AG08395 (cell line): ENCODE measurements around the gene DOCK4.
A peak's percentile ranks its signal among the peaks of the same experiment; 100 is the strongest.

Experiments used
- DNase-seq: peaks from one replicate; pipeline ENCODE4 v3.0.0; 2012; ENCODE audit warnings: mixed read lengths, low spot score

The DOCK4 gene

DNA sequence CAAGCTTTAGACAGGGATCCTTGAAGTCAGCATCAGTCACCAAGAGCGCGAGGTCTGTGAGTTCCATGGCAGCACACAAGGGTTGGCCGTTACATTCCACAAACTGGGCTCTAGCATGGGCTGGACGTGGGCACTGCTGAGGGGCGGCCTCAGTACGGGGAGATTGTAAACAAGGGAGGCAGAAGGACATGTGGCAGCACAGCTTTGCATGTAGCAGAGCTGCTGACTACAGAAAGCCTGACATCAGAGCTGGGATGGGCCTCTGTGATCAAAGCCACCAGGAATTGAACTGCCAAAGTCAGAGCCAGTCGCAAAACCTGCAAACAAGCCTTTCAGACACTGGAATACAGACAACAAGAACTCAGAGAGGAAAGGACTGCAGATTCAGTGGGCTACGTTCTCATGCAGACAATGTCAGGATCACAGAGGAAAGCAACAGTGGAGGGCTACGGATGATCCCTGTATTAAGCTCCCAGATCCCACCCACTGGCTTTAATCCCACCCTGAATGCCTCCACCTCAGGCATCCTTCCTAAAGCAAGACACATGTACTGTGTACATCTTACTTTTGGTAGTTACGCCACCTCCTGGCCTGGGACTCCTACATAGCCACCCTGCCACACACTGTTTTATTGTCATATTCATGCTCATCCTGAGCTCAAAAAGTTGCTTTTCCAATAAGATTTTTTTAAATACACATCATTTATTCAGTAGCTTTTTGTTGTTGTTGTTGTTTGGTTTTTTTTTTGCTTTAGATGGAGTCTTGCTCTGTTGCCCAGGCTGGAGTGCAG is 352.8 kb downstream of the DOCK4 start:
- peak; percentile 37 for DNase-seq

DNA sequence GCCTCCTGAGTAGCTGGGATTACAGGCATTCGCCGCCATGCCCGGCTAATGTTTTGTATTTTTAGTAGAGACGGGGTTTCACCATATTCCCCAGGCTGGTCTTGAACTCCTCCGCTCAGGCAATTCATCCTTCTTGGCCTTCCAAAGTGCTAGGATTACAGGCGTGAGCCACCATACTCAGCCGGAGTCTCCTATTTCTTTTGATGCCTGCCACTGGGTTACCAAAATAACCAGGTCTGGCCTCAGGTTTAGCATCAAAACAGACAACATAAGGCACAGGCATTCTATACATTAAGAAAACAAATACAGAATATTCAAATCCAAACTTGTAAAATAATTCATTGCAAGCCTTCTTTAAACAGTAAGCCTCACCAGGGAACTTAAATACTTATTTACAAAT is 354.1 kb downstream of the DOCK4 start:
- no peak for DNase-seq

DNA sequence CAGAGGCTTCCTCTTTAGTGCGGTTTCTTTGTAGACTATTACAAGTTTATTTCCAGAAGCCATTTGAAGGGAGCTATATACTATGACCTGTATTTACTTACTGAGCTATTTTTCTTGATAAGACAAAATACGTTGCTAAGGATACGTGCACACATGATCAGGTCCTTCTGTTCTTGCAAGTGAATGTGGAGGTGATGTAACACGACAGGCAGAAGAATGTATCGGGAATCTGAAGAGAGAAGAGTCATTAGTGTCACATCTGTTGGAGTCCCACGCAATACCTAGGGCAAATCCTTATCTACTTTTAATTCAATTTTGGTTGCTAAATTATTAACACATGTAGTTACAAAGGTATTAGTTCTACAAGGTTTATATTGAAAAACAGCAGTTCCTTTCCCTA is 359.3 kb downstream of the DOCK4 start:
- no peak for DNase-seq

DNA sequence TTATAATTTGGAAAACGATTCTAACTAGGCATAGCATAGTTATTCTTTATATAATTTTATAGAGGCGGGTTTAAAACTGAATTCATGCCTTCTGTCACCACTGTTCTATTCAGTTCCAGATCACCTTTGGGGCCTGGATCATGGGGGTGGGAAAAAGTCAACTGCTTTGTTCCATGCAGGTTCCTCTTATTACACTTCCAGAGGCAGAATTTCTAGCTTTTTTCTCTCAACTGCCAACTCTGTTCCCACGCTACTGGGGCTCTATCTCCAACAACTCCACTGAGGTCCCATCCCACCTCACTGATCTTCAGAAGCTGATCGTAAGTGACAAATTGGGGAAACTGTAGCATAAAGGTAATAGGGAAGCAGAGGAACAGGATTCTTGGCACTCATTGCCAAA is 360.3 kb downstream of the DOCK4 start:
- no peak for DNase-seq

DNA sequence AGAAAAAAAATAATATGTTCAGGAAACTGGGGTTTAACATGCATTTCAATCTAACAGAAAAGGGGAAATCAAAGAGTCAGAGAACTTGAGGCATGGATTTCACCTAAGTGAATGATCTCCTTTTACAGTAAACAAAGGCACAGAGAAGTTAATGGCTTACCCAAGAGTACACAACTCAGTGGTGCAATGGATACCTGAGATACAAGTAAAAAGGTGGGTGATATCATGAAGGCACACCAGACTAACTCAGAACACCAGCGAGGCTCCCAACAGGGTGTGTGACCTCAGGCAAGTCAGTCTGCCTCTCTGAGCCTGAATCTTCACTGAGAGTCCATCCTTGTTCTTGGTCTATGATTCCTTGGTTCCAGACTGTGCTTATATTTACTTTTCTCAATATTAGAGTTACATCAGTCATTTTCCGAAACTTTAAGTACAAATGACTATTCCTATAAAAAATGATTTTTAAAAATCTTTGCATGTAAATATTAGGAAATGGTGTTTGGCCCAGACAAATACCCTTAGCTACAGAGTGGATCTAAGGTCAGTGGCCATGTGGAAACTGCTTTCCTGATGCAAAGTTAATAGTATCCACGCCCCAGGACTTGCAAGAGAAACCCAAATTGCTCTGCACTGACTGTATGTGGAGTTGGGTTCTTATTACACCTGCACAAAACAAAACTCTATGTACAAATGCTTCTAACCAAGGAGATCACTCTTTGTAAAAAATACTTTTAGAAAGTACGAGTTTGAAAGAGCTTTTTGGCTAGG is 361.1 kb downstream of the DOCK4 start:
- no peak for DNase-seq

DNA sequence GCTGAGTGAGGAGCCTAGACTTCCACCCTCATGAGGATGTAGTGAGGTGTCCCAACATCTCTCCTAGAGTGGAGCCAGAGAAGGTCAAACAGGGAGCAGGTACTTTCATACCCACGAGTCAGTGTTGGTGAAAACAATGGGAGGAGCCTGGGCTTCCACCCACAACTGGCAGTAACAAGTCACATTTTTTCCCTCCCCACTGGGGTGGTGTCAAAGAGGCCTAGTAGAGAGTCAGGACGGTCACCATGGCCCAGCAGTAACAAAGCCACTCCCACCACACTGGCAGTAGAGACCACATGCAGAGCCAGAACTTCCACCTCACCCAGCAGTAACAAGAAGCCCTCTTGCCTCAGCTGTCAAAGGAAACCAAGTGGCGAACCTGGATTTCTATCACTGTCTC is 363.7 kb downstream of the DOCK4 start:
- DNase-seq: no peak

DNA sequence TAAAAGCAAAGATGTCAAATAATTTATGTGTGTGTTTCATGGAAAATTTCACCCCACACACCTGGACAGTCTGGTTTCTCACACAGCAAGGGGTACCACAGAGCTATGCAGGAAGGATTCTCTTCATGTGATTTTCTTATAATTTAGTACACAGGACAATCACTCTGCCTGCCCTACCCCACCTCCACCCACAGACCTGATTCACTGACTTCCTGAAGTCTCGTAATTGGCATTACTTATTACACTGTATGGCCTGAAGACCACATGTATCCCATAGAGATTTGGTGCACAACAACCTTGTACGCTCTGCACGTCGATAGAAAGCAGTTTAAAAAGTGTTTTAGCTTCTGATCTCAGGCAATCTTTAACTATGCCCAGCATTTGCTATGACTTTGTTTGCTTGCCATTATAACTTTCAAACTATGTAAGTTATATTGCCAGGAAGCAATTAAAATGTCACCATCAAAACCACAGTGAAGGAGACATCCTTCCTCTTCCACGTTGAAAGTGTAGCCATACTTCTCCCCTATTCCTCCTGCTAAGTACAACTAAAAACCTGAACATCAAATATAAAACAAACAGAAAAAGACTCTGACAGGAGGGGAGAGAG is 364.5 kb downstream of the DOCK4 start:
- DNase-seq: peak; percentile 30

DNA sequence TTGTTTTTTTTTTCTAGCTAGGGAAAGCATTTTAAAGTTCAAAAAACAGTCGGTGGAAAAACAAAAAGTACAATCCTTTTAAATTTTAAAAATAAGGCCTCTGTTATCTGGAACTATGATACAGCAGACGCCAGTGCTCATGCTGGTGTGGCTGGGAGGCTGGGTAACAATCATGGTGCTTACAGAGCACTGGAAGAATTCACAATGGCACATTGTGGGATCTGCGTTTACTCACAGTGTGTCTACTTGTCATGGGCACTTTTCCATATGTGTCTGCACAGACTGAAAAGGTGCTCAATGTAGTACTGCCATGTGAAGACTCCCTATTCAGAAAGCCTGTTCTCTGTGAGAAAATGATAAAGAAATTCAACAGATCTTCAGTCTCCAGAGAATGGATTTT is 365.7 kb downstream of the DOCK4 start:
- DNase-seq: no peak

DNA sequence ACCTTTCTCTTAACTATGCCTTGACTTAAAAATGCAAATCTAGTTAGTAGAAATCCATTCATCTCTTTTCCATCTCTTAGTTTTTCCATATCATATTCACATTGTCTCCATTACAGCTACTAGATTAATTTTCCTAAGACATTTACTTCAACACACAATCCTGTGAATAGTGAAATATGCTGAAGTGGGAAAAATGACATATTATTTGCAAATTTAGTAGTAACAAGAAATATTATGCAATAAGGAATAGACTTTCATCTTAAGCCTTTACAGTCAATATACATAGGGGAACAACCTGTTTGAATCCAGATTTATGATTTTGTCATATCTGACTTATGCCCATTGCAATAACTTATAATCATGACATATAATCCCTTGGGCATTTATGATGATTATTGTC is 366.9 kb downstream of the DOCK4 start:
- DNase-seq: no peak

DNA sequence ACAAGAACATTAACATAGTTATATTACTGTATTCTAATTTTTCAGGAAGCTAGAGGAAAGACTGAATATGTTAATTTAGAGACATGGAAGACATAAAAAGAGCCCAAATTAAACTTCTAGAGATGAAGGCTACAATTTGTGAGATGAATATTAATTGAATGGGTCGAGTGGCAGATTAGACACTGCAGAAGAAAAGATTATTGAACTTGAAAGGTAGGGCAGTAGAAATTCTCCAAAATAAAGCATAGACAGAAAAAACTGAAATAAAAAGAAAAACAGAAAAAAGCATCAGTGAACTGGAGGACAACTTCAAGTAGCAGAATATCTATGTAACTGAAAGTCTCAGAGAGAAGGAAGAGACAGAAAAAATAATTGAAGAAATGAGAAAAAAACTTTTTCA is 369.6 kb downstream of the DOCK4 start:
- no peak for DNase-seq

DNA sequence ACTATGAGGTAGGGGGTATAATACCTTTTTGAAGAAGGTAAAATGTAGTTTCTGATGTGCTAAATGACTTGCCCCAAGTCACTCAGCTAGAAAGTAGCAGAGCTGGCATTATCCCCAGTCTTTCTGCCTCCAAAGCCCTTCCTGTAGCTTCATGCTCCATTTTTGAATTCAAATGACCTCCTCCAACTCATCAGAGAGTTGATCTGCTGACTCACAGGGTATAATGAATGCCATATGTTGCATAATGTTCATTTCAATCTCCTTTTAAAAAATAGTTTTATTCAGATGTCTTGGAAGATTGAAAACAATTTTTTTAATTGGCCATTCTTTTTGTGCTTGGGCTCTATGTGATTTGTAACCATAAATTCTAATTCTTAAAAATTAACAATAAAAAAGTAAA is 371.1 kb downstream of the DOCK4 start:
- DNase-seq: peak; percentile 82

DNA sequence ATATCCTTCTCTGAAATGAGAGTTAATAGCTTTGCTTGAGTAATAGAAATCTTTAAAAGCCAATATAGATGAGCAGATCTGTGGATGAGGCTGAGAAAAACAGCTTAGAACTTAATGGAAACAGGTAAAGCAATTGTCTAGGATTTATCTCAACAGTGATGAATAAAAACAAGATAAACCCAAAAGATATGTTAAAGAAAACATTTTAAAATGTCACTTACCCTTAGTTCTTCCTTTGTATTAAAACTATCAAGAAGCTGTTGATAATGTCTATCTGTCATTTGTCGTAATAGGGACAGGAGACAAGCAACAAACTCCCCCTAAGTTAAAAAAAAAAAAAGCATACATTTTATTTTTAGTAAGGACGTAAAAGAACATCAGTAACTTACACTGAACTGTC is 371.8 kb downstream of the DOCK4 start:
- no peak for DNase-seq

DNA sequence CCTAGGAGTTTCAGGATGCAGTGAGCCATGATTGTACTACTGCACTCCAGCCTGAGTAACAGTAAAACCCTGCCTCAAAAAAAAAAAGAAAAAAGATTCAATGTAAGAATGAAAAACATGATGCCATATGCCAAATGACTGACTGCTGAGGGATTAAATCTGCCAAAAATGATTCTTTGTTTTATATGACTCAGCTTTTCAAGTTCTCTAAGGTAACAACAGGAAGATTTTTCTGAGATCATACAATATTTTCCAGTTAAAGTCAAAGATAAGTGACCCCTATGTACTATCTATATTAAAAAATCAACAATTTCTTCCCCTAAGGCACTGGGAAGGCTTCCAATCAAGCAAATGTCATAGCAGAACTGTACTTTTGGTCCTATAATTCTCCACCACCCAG is 372.7 kb downstream of the DOCK4 start:
- no peak for DNase-seq

DNA sequence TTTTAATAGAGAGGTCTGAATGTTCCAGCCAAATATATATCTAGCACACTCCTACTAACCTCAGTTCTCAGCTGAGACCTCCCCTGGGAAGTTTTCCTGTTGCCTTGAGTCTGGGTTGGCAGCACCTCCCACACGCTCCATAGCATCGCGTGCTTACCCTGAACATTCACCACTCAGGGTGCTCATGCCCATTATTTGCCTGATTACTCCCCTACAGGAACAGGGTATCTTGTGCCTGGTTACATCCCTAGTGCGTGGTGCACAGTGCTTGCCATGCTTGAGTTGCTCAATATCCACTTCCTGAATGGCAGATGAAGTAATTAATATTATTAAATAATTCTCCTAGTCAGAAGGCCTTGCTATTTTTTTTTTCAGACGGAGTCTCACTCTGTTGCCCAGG is 374.0 kb downstream of the DOCK4 start:
- DNase-seq: no peak

DNA sequence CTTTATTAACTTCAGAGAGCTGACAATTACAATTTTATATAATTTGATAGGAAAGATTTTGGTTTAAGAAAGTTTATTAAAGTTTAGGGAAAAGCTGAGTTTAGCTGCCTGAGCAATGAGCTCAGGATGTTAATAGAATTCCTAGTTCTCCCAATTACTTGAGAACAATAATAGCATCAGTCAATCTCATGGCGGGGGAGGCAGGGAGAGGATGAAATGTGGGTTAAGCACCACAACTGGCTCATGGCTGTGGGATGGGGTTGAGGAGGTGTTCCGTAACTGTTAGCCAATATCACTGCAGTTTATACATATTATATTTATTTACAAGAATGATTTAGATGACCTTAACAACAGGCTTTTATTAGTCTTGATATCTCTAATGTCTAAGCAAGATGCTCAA is 377.0 kb downstream of the DOCK4 start:
- no peak for DNase-seq

DNA sequence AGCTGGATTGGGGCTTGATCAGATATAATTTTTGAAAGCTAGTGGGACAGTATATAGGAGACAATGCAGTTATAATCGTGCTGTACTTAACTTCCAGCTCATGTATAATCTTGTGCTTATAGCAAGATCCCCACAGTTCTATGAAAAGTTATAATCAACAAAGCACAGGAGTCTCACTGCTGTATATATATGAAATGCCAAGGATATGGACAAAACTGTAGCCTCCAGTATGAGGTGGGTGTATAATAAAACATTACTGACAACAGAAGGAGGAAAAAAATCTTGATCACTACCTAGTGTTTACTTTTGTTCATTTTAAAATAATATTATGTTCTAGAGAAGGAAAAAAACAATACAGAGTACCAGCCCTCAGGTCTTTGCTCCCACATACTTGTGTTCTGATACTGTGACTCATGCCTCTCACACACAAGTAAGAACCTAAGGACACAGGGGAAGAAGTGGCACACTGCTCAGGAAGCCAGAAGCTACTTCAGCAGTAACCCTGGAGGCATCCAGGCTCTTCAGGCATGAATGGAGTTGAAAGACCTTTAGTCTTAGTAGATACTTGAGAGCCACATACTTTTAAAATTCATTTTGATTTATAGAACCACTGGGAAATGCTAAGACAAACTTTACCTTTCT is 378.2 kb downstream of the DOCK4 start:
- DNase-seq: peak; percentile 43

DNA sequence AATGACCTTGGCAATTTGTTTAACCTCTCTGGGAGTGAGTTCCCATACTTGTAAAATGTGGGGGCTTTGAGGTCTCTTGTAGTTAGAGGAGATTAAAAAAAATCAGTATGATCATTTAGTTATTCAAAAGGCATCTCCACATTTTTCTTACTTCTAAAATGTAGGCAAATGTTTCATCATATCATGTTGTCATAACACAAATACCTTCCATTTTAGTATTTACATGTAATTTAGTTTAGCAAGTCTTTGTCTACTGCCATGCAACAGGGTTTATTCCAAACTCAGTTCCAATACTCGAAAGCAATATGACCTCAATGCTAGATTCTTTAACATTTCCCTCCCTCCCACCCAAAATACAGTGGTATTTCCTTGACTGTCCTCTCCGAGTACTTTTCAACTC is 381.2 kb downstream of the DOCK4 start:
- DNase-seq: no peak

DNA sequence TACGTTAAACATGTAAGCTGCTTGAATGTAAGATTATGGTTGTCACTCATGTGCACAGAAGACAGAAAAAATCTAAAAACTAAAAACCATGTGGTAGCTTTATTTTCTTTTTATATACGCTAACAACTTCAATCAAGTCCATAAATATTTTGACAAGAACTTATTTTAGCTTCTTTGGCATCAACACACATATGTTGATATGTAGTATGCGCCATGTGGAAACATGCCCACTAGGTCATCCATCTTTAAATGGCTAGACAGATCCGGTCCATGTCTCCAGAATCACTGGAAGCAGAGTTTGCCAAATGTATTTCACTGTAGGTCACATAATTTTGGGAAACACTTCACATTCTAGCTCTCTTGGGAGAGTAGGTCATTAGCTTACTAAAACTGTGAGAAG is 382.4 kb downstream of the DOCK4 start:
- no peak for DNase-seq

DNA sequence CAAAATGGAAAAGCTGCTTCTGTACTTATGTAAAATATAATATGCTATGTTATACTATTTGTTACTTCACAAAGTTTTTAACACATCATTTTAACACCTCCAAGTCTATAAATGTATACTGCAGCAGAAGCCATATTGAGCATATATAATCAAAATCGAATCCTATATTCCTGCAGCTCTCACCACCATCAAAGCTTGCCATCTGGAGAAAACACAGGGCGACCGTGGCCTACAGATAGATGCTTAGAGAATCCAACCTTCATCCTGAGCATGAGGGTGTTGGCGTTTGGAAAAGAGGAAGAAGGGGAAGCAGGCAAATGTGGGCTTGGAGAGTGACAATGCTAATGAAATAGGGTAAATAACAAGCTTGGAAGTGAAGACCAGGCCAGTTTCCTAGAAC is 385.2 kb downstream of the DOCK4 start:
- DNase-seq: no peak

DNA sequence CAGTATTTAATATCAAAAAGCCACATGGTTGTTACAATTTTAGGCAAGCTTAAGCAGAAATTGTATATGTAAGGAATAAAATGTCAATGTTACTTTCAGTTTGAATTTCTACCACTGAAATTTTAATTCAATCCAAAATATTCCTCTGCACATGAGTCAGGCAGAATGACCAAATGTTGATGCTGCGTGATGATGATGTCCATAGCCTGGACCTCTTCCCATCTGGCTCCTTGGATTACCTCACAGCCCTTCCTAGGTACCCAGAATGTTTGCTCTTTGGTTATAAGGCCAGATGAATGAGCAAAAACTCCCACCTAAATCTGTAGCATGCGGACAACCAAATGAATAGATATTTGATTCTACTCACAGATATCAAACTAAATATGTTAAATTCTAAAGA is 385.6 kb downstream of the DOCK4 start:
- DNase-seq: no peak

DNA sequence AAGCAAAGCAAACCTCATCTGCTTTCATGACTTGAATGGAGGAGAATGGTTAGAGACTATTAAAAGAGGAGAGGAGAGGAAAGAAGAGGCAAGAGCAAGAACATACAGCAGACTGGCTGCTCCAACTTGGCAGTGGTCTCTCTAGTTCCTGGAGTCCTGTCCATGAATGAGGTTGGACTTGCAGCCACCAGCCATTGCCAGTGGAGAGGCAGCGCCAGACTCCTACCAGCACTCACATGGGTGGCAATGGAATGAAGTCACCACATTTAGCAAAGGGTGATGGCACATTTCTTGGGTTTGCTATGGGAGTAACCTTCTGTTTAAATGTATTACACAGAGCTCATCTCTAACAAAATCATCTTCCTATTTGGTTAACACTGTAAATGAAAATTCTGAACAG is 386.1 kb downstream of the DOCK4 start:
- DNase-seq: no peak

DNA sequence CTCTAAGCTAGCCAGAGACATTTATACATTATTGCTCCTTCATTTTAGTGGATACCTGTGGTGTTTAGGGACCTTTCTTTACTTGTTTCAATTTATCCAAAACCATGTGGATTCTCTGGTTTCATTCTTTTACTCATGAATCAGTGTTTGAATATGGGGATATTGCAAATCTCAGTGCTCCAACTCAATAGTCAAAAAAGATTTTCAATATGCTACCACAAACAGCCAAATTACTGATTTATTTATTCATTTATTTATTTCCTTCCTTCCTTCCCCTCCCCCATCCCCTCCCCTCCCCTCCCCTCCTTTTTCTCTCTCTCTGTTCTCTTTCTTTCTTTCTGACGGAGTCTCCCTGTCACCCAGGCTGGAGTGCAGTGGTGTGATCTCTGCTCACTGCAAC is 390.8 kb downstream of the DOCK4 start:
- DNase-seq: no peak

DNA sequence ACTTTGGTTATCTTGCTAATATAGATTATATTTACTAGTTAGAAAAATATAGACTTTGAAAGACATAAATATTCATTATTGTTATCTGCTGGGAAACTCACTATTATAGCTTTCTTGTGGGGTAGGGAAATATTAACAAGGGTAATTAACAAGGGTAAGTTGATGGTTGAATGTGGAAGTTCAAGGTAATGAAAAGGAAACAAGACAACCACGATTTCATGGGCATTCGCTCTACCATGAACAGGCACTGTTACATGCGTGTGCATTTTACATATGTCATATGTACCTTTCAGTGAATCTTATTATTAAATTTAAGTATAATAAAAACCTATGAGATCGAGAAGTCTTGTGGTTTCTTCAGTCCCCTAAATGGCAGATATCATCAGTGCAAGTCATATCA is 392.9 kb downstream of the DOCK4 start:
- no peak for DNase-seq
